Middle frontal gyrus (tissue), 1 donor: ENCODE measurements around the gene RALGAPA2.

Experiments
- DNase-seq: peaks from one replicate; pipeline ENCODE4 v3.0.0-alpha.2; 2015; ENCODE audit warnings: low spot score; ENCODE audit errors: extremely low spot score

Gene RALGAPA2

DNA sequence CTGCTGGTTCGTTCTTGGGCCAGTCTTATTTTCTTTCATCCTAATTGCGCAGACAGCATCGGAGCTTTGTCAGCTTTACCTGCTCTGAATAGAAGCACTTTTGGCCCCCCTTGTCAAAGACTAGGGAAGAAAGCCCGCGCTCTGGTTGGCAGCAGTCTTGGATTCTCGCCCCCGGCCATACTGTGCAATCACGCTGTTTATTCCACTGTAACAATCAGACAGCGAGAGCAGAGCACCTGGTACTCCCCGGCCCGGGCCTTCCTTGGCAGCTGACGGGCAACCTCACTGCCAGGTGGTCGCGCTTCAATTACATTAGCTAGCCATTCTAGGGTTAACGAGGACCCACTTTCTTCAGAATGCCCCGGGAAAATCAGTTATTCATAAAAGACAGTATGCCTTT, 272.0 kb downstream of the RALGAPA2 start:
- no peak for DNase-seq

- no peak for DNase-seq
Observed at GRCh38 chr20:20439602-20440190, 272.7 kb downstream of the RALGAPA2 start.

DNA sequence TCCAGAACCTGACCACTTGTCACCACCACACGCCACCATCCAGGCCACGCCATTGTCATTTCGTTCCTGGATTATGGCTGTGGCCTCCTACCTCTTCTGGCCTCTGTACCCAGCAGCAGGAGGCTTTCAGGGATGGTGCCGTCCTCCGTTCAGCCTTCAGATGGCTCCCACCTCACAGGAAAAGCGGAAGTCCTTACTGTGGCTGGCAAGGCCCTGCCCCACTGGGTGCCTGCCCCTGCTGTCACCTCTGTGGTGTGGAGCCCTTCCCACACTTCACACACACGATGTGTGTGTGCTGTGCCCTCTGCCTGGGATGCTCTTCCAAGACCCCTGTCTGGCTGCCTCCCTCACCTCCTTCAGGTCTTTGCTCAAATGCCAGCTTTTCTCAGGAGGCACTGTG, 275.1 kb downstream of the RALGAPA2 start:
- no peak for DNase-seq

DNA sequence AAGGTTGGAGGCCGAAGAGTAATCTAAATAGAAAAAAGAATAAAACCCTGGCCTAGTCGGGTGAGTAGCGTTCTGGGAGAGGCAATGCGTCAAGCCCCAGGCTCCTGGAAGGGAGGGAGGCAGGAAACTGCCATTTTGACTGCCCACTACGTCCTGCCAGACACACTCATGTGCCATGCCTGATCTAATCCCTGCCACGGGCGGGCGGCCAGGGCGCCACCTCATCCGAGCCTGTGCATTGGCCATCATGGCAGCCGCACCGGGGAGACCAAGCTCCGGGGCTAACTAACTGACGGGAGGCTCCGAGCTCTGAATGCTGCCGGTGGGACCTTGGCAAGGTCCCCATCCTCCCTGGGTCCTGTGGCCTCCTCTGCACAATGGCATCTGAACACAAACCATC, 275.8 kb downstream of the RALGAPA2 start:
- DNase-seq, result no peak

DNA sequence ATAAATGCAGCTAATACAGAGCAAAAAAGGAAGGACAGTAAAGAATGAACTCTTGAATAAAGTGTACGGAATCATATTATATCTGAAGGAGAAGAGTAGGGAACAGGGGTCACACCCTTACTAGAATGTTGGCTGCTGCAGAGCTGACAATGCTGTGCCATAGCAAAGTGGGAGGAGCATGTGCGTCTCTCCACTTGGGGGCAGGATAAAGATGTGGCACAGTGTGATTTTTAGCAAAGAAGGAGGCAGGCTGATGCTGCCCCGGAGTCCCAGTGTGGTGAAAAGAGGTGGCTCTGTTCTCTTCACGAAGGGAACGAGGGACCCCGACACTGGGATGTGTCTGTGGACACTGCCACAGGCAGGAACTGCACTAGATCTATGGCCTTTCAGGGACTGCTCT, 277.0 kb downstream of the RALGAPA2 start:
- no peak for DNase-seq

DNA sequence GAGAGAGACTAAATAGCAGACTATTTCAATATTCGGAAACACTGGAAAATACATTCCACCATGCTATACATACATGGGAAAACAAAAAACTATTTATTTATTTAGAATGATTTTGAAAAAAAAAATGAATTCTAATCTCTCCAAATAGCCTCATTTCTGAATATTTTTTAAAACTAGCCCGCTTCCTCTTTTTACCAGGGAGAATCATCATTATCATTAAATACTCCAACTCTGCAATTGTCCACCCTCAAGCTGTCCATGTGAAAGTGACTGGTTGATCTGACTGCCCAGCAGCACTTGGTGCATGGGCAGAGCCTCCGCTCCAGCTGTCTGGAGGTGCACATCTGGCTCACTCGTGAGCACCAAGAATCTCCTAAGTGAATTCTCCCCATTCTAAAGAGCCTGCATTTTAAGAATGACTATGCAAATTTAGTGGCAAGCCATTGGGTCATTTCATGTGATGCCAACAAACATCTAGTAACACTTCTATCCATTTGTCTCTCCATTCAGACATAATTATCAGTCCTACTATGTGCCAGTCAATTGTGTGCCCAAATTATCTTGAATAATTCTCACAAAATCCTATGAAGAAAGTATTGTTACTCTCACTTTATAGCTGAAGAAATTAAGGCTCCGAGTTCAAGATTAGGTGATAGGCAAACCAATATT, 279.7 kb downstream of the RALGAPA2 start:
- DNase-seq, result no peak

- no peak for DNase-seq
Observed at GRCh38 chr20:20430066-20430465, 282.4 kb downstream of the RALGAPA2 start.

GRCh38 chr20:20428067-20428466, 284.4 kb downstream of the RALGAPA2 start:
- DNase-seq, result no peak

GRCh38 chr20:20427227-20427864, 285.1 kb downstream of the RALGAPA2 start:
- no peak for DNase-seq

DNA sequence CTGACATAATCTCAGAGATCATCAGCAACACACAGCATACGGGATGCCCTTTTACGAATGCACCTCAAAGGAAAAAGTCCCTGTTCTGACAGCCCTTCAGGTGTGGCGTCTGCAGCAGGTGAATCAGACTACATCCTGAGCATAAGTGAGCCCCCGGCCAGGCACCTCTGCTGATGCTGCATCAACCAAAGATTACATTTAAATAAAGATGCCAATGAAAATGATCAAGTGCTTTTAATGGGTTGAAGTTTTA, 285.9 kb downstream of the RALGAPA2 start:
- no peak for DNase-seq

- no peak for DNase-seq
Observed at GRCh38 chr20:20425823-20426654, 286.4 kb downstream of the RALGAPA2 start.

DNA sequence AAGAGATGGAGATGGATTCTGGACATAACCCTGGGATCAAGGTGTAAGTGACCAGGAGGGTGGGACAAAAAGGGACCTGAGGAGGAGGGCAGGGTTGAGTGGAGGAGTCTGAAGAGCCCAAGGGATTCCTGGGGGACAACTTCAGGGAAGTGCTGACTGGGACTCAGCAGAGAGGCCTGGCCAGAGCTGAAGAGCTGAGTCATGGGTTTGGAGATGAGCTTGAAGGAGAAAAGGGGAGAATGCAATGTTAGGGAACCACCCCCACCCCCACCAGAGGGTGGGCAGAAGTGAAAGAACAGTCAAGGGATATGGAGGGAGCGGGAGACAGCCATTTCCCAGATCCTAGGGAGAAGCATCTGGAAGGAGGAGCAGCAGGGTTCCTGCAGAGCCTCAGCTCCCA, 289.3 kb downstream of the RALGAPA2 start:
- no peak for DNase-seq

DNA sequence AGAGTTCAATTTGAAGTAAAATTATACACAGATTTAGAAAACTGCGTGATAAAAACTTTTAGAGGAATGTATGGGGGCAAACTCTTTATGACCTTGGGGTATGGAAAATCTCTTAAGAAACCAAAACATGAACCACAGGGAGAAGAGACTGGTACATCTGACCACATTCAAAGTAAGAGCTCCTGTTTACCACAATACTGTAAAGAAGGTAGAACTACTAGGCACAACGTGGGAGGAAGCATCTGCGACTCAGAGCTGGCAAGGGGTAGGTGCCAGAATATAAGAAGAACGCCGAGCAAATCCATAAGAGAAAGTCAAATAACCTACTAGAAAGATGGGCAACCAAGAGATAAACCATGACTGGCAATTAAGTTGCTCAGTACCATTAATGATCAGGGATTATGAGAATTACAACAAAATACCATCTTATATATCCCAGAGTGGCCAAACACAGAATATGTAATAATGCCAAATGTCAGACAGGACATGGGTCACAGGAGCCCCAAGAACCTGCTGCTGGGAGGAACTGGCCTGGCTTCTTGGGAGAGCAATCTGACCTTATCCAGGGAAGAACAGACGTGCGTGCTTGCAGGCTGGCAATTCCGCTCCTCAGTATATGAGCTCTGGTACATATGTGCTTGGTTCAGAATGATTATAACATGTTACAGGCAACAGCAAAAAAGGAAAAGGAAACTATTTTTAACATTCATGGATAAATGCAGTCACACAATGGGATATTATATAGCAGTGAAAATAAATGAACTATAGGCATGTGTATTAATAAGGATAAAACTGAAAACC, 294.4 kb downstream of the RALGAPA2 start:
- DNase-seq, result no peak

DNA sequence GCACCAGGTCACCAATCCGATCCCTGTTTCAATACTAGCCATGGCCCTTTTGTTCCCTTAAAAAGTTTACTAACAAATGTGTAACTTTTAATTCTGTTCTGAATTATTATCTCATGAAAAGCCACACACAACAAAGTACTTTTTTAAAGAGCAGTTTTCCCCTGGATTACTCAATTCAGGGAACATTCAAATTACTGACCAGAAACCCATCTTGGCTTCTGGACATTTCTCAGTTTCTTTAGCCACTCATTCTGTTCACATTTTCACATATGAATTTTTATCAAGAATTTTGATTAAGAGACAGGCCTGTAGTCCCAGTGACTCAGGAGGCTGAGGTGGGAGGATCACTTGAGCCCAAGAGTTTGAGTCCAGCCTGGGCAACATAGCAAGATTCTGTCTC, 297.1 kb downstream of the RALGAPA2 start:
- no peak for DNase-seq

GRCh38 chr20:20414640-20415220, 297.7 kb downstream of the RALGAPA2 start:
- no peak for DNase-seq

DNA sequence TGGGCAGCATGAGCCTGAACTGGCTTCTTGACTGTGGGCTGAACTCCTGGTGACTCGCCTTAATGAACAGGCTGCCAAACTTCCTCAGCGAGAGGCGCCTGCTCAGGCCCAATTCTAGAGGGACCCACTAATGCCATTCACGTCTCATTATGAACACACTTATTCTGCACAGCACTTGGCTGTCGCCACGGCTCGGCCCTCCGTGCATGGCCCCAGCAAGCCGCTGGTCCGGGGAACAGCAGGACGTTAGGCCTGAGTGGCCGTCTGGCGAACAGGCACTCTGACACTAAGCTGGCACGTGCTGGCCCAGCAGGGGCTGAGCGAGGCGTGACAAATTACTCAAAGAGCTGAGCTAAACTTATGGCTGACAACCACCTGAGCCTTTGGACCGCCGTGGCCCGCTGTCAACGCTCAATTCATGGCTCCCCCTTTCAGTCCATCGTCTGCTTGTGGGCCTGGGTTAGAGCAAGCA, 298.6 kb downstream of the RALGAPA2 start:
- DNase-seq, result no peak

- DNase-seq, result no peak
Observed at GRCh38 chr20:20412750-20413149, 299.7 kb downstream of the RALGAPA2 start.

DNA sequence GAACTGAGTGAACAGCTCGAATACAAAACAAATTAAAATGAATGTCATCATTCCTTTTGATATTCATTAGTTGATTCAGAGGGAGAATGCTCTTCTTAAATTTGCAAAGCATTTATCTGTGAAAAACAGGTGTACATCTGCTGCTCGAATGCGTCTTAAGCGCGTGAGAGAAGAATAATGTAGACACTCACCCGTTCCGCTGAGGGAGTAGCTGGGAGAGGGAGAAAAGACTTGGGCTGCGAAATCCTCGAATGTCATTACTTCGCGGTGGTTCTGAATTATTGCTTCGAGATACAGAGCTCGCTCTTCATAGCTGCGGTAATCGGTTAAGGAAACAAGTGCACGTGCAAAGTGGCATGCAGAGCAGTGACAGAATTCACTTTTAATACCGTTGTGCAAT, 300.6 kb downstream of the RALGAPA2 start:
- no peak for DNase-seq

- no peak for DNase-seq
Observed at GRCh38 chr20:20411402-20411801, 301.0 kb downstream of the RALGAPA2 start.

GRCh38 chr20:20410678-20411077, 301.8 kb downstream of the RALGAPA2 start:
- peak; percentile 22 for DNase-seq

- DNase-seq, result no peak
Observed at GRCh38 chr20:20409331-20409730, 303.1 kb downstream of the RALGAPA2 start.
